Measurements from ENCODE around the gene TAS2R46.
"Not testable (repeated sequence)": the region's sequence is repeated elsewhere in the genome, so short reads cannot be mapped to it uniquely, and the experiment has no call there.

TAS2R46 gene

GRCh38 chr12:11033959-11034358 is 28.1 kb downstream of the TAS2R46 start:
- not testable (repeated sequence) for DNase-seq (ENCODE audit: low spot score)

DNA sequence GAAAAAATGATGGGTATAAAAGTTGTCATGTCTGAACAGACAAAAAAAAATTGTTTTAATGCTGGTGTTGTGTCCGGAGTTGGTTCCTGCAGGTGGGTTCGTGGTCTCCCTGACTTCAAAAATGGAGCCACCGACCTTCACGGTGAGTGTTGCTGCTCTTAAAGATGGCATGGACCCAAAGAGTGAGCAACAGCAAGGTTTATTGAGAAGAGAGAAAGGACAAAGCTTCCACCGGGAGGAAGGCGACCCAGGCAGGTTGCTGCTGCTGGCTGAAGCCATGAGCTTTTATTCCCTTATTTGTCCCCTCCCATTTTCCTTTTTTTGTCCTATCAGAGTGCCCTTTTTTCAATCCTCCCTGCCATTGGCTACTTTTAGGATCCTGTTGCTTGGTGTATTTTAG is 30.8 kb downstream of the TAS2R46 start, which contains the start of gene TAS2R31:
TSS of gene TAS2R31 (minus strand) at position 101 of the 400 bp plus-strand sequence. CDS start at position 29, 72 bp downstream.
- DNase-seq (ENCODE audit: low spot score): no peak

- DNase-seq (ENCODE audit: low spot score): no peak
These were observed 36.0 kb downstream of the TAS2R46 start for GRCh38 chr12:11026118-11026517.

- DNase-seq (ENCODE audit: low spot score): no peak
These were observed 38.7 kb downstream of the TAS2R46 start for GRCh38 chr12:11023387-11023786.

- DNase-seq (ENCODE audit: low spot score): no peak
These were observed 39.6 kb downstream of the TAS2R46 start, which contains the start of gene TAS2R19 for GRCh38 chr12:11022520-11022919. TSS of gene TAS2R19 (minus strand) at chr12:11022620. CDS start at chr12:11022571, 49 bp downstream.

GRCh38 chr12:11016937-11017336 is 45.2 kb downstream of the TAS2R46 start:
- DNase-seq (ENCODE audit: low spot score): no peak

DNA sequence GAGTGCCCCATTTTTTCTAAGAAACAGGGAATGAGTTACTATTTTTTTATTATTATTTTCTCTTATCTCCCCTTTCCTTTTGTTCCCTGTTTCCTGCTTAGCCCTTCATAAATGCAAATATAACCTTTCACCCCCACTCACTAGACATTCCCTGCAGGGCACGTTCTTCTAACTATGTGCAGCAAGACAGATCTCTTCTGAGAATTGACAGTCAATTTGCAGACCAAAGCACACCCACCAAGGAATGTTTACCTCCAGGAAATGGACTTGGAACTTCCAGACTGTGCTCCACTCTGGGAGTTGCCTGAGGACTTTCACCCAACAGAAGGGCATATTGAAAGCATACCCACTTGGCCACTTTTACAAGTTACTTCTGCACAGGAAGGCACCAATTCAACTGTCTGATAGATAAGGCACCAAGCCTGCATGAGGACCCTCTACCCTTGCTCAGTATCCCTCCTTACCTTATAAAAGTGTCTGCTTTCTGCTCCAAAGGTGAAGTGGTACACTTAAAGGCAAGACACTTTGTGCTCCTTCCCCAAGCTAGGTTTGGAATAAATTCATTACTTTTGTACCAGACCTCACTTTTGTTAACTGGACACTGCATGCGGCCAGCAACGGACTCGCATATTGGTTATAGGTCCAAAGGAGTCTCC is 46.2 kb downstream of the TAS2R46 start:
- DNase-seq (ENCODE audit: low spot score): no peak

DNA sequence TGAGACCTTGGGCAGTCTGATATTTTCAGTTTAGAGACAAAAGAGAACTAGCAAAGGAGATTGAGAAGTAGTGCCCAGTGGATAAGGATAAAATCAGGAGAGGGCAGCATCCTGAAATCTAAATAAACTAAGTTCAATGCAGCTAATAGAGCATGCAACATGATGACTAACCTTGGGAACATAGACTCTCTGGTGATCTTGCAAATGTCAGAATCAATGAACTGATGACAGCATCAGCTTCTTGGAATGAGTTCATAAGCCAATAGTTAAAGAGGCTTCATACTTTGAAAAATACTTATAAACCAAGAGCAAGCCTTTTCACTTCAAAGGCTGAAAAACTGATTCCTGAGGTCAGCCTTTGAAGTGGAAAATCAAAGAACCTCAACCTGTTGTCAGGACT is 47.9 kb downstream of the TAS2R46 start:
- DNase-seq (ENCODE audit: low spot score): no peak
